IMR-90 (cell line): ENCODE measurements around the gene ABCC4. TPM values are rescaled to one million over a fixed set of nuclear protein-coding genes. Genes with fewer than 3 reads are reported as not detected.

Source experiments
- ATAC-seq: fragments of 200-7000 bp; cut with Tn5 transposase; 2 replicates; pipeline ENCODE4 v1.9.1; 2020; ENCODE audit warnings: low read depth, mild to moderate bottlenecking, moderate library complexity
- BruUV-seq: library from RNA; stranded (reverse); fragments of 400-500 nt; replicated peaks from 2 replicates; lab custom pipeline; 2021; lab: Mats Ljungman, UMichigan
- CTCF ChIA-PET: fragments of 300-600 bp; formaldehyde crosslinking; extraction: SDS; loops from one replicate; lab custom pipeline; 2021; ENCODE audit warnings: antibody characterized with exemption; lab: Yijun Ruan, JAX
- POLR2A ChIA-PET: fragments of 300-600 bp; sonication (Branson Sonifier 250); formaldehyde crosslinking; loops from one replicate; lab custom pipeline; 2022; ENCODE audit warnings: antibody characterized with exemption; ENCODE audit not compliant: unreplicated experiment; lab: Charles Lee
- DNase-seq: peaks from one replicate; pipeline ENCODE4 v3.0.0; 2013
- H2AFZ ChIP-seq: replicated peaks from 2 replicates; pipeline ENCODE3; 2013; ENCODE audit warnings: low read length, mild to moderate bottlenecking; ENCODE audit not compliant: poor library complexity
- H2AK5ac ChIP-seq: 2 replicates; pipeline ENCODE4 v1.6.1; 2013; ENCODE audit warnings: low read depth, low read length, inconsistent platforms
- H2AK9ac ChIP-seq: replicated peaks from 2 replicates; pipeline ENCODE3; 2013; ENCODE audit warnings: mild to moderate bottlenecking, low read depth, low read length, moderate library complexity; ENCODE audit not compliant: poor library complexity
- H2BK120ac ChIP-seq: 2 replicates; pipeline ENCODE4 v1.6.1; 2013; ENCODE audit warnings: low read depth, low read length, inconsistent platforms
- H2BK15ac ChIP-seq: 3 replicates; pipeline ENCODE4 v1.6.1; 2013; ENCODE audit warnings: low read depth, low read length, inconsistent platforms
- H2BK20ac ChIP-seq: 2 replicates; pipeline ENCODE4 v1.6.1; 2013; ENCODE audit warnings: low read depth, mild to moderate bottlenecking, inconsistent platforms, low read length, moderate library complexity
- H2BK5ac ChIP-seq: 2 replicates; pipeline ENCODE4 v1.6.1; 2013; ENCODE audit warnings: mild to moderate bottlenecking, low read depth, low read length, inconsistent platforms; ENCODE audit not compliant: poor library complexity, severe bottlenecking
- H3K14ac ChIP-seq: replicated peaks from 2 replicates; pipeline ENCODE4 v1.6.1; 2013; ENCODE audit warnings: low read depth, low read length, inconsistent platforms
- H3K18ac ChIP-seq: 2 replicates; pipeline ENCODE4 v1.6.1; 2013; ENCODE audit warnings: low read depth, low read length, control low read depth
- H3K23ac ChIP-seq: 2 replicates; pipeline ENCODE4 v1.6.1; 2013; ENCODE audit warnings: low read depth, low read length, inconsistent platforms
- H3K27ac ChIP-seq: 2 replicates; pipeline ENCODE4 v1.5.1; 2013; ENCODE audit warnings: mild to moderate bottlenecking, control low read depth, low read length; ENCODE audit not compliant: insufficient read depth
- H3K27me3 ChIP-seq: 2 replicates; pipeline ENCODE4 v1.6.1; 2013; ENCODE audit warnings: low read length; ENCODE audit not compliant: control insufficient read depth, insufficient read depth
- H3K36me3 ChIP-seq: 2 replicates; pipeline ENCODE4 v1.6.1; 2013; ENCODE audit warnings: low read length, mixed read lengths; ENCODE audit not compliant: control insufficient read depth, insufficient read depth
- H3K4ac ChIP-seq: 2 replicates; pipeline ENCODE4 v1.6.1; 2013; ENCODE audit warnings: low read depth, low read length, inconsistent platforms
- H3K4me1 ChIP-seq: 2 replicates; pipeline ENCODE4 v1.6.1; 2013; ENCODE audit warnings: low read length, mixed read lengths; ENCODE audit not compliant: control insufficient read depth, insufficient read depth
- H3K4me2 ChIP-seq: 2 replicates; pipeline ENCODE4 v1.6.1; 2013; ENCODE audit warnings: low read depth, mild to moderate bottlenecking, control low read depth, low read length, moderate library complexity
- H3K4me3 ChIP-seq: 2 replicates; pipeline ENCODE4 v1.5.1; 2013; ENCODE audit warnings: low read depth, mild to moderate bottlenecking, control low read depth, low read length, moderate library complexity; ENCODE audit not compliant: insufficient read depth
- H3K56ac ChIP-seq: 2 replicates; pipeline ENCODE4 v1.6.1; 2013; ENCODE audit warnings: low read length, inconsistent platforms; ENCODE audit not compliant: insufficient read depth; ENCODE audit errors: extremely low read depth
- H3K79me1 ChIP-seq, 2 experiments: 2 replicates each; pipeline ENCODE4 v1.6.1; 2013; ENCODE audit warnings: low read length in 2 of 2, inconsistent platforms in 1 of 2, low read depth in 1 of 2
- H3K9ac ChIP-seq: 2 replicates; pipeline ENCODE4 v1.6.1; 2013; ENCODE audit warnings: low read depth, low read length, control low read depth
- H3K9me1 ChIP-seq: 2 replicates; pipeline ENCODE4 v1.6.1; 2013; ENCODE audit warnings: low read length, inconsistent platforms; ENCODE audit not compliant: insufficient read depth
- H3K9me3 ChIP-seq: 2 replicates; pipeline ENCODE4 v1.6.1; 2013; ENCODE audit warnings: low read length; ENCODE audit not compliant: control insufficient read depth, insufficient read depth
- H4K20me1 ChIP-seq: 2 replicates; pipeline ENCODE4 v1.6.1; 2013; ENCODE audit warnings: low read length, inconsistent platforms; ENCODE audit not compliant: insufficient read depth
- H4K5ac ChIP-seq: 2 replicates; pipeline ENCODE4 v1.6.1; 2013; ENCODE audit warnings: mild to moderate bottlenecking, low read depth, low read length, control low read depth
- H4K8ac ChIP-seq, 2 experiments: 2 replicates each; pipeline ENCODE4 v1.6.1; 2013; ENCODE audit warnings: low read depth in 2 of 2, low read length in 2 of 2, control low read depth in 1 of 2, inconsistent platforms in 1 of 2
- H4K91ac ChIP-seq: 2 replicates; pipeline ENCODE4 v1.6.1; 2013; ENCODE audit warnings: low read depth, low read length, inconsistent platforms; ENCODE audit not compliant: insufficient read depth
- BHLHE40 ChIP-seq: fragments of 150-350 bp; IDR thresholded peaks from 2 replicates; pipeline ENCODE4 v1.6.1; 2016; ENCODE audit warnings: mild to moderate bottlenecking, low read depth, low read length
- CTCF ChIP-seq: conservative IDR thresholded peaks from 2 replicates; pipeline ENCODE4 v1.5.1; 2012; ENCODE audit warnings: mild to moderate bottlenecking, low read depth, low read length, improper control_type of control experiment
- ELK1 ChIP-seq: fragments of 150-350 bp; IDR thresholded peaks from 2 replicates; pipeline ENCODE4 v1.6.1; 2016; ENCODE audit warnings: low read depth, mild to moderate bottlenecking, low read length, moderate library complexity, borderline replicate concordance
- FOS ChIP-seq: fragments of 150-350 bp; IDR thresholded peaks from 2 replicates; pipeline ENCODE4 v1.6.1; 2016; ENCODE audit warnings: low read depth, low read length
- MAFK ChIP-seq: IDR thresholded peaks from 2 replicates; pipeline ENCODE4 v1.6.1; 2012; ENCODE audit warnings: low read depth, low read length, improper control_type of control experiment
- MAZ ChIP-seq: IDR thresholded peaks from 2 replicates; pipeline ENCODE4 v1.6.1; 2012; ENCODE audit warnings: low read depth, mild to moderate bottlenecking, low read length, improper control_type of control experiment, moderate library complexity, borderline replicate concordance
- MXI1 ChIP-seq: IDR thresholded peaks from 2 replicates; pipeline ENCODE4 v1.6.1; 2012; ENCODE audit warnings: low read depth, mild to moderate bottlenecking, low read length, moderate library complexity, borderline replicate concordance
- RCOR1 ChIP-seq: IDR thresholded peaks from 2 replicates; pipeline ENCODE4 v1.6.1; 2012; ENCODE audit warnings: mild to moderate bottlenecking, low read length, improper control_type of control experiment; ENCODE audit not compliant: insufficient replicate concordance
- WGBS, 2 experiments: methylation state at CpG; one replicate each; pipeline versions ENCODE4 v1.1.5 to v1.1.7; 2013; ENCODE audit warnings: missing lambda C conversion rate in 2 of 2; ENCODE audit not compliant: insufficient read length in 1 of 2; ENCODE audit errors: extremely low coverage in 2 of 2; 5-methylcytosine and 5-hydroxymethylcytosine counted together
- dilution Hi-C: fragments of 300-500 bp; cut with HindIII; formaldehyde crosslinking; loops from one replicate; pipeline ENCODE4 v1.14.3; 2018; ENCODE audit warnings: low sequenced_read_pairs; ENCODE audit not compliant: unreplicated experiment
- in situ Hi-C: fragments of 300-500 bp; cut with MboI; formaldehyde crosslinking; loops from 3 replicates; pipeline ENCODE4 v1.14.3; 2019; ENCODE audit warnings: low sequenced_read_pairs, inconsistent platforms, mixed read lengths
- intact Hi-C: fragments of 100-400 bp; cut with micrococcal nuclease; formaldehyde crosslinking; loops from 2 replicates; pipeline ENCODE4 v1.10.0; 2022
- polyA plus RNA-seq, 3 experiments: library from polyadenylated mRNA; depleted of rRNA; stranded (reverse); fragments of >200 nt; gene quantifications; 2 replicates each; pipeline ENCODE4 v1.2.3, GENCODE V29; 2012; ENCODE audit warnings: low replicate concordance in 1 of 3
- total RNA-seq: library from RNA; depleted of rRNA; stranded (reverse); fragments of >200 nt; gene quantifications from 2 replicates; pipeline ENCODE4 v1.2.3, GENCODE V29; 2012
- TF ChIP-seq, protein P1 (sequence below): fragments of 150-350 bp; IDR thresholded peaks from 2 replicates; pipeline ENCODE4 v1.6.1; 2017; ENCODE audit warnings: mild to moderate bottlenecking, antibody characterized with exemption, low read length, low read depth

ABCC4 gene
- total and polyA plus RNA-seq, 2 of the 4 experiments (the other 2 are of a cell fraction): 16.6 to 41.4 TPM

- no CpG with 5 or more reads among the region's 6 CpGs for WGBS, 2 experiments
- DNase-seq (no peak), ATAC-seq (no peak)
- H3K79me1 ChIP-seq: 0 out of 4 replicates have a peak, but pooled peaks cover 0 to 4% of the 10 kb centered on the region in 2 experiments
- in situ Hi-C loops (no loop called here), intact Hi-C loops (no loop called here), dilution Hi-C loops (no loop called here)
- CTCF ChIA-PET: no interaction called here
- no peaks in the 10 kb centered on the region for H4K20me1 ChIP-seq
- no peak overlapping the region for H2BK120ac ChIP-seq
- no peak overlapping the region for H2AFZ ChIP-seq
- H3K56ac ChIP-seq: no peak overlapping the region
- no peaks in the 10 kb centered on the region for H3K9me3 ChIP-seq
- peaks cover 11% of the 10 kb centered on the region for H3K36me3 ChIP-seq
- no peak overlapping the region for H2AK5ac ChIP-seq
- no peak overlapping the region for H3K18ac ChIP-seq
- POLR2A ChIA-PET: no interaction called here
- TF ChIP-seq BHLHE40: no peak
- TF ChIP-seq MXI1: no peak
- TF ChIP-seq, protein P1, sequence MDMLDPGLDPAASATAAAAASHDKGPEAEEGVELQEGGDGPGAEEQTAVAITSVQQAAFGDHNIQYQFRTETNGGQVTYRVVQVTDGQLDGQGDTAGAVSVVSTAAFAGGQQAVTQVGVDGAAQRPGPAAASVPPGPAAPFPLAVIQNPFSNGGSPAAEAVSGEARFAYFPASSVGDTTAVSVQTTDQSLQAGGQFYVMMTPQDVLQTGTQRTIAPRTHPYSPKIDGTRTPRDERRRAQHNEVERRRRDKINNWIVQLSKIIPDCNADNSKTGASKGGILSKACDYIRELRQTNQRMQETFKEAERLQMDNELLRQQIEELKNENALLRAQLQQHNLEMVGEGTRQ: no peak
- no peak for TF ChIP-seq MAZ
- TF ChIP-seq FOS: no peak
- TF ChIP-seq MAFK: no peak
- TF ChIP-seq ELK1: no peak
- no peak for TF ChIP-seq CTCF
- no peak for TF ChIP-seq RCOR1
- H3K14ac ChIP-seq: no peak overlapping the region
- H4K91ac ChIP-seq: no peak overlapping the region
- no peak overlapping the region for H3K9ac ChIP-seq
- no peak overlapping the region for H3K4ac ChIP-seq
- no peak overlapping the region for H3K27ac ChIP-seq
- no peak overlapping the region for H2BK20ac ChIP-seq
- no peaks in the 10 kb centered on the region for H3K27me3 ChIP-seq
- H3K9me1 ChIP-seq: no peaks in the 10 kb centered on the region; the same call in 1 of the 2 replicates
- no peak overlapping the region for H2AK9ac ChIP-seq
- no peak overlapping the region for H4K8ac ChIP-seq
- H3K23ac ChIP-seq: no peak overlapping the region
- BruUV-seq: TSS peak; percentile 89
- H3K4me1 ChIP-seq: no peaks in the 10 kb centered on the region
- no peak overlapping the region for H4K5ac ChIP-seq
- H3K4me2 ChIP-seq: no peak overlapping the region
- H2BK5ac ChIP-seq: no peak overlapping the region
- H2BK15ac ChIP-seq: no peak overlapping the region
- no peak overlapping the region for H3K4me3 ChIP-seq
Measured at GRCh38 chr13:95020298-95020987, 280.8 kb downstream of the ABCC4 start.
